DMS53 treated with DMSO at 0.1 percent for 48 hours (cell line): ENCODE results near the gene FOXF1.

Experiments
- DNase-seq: peaks from one replicate; lab custom pipeline; 2025; ENCODE audit not compliant: unreplicated experiment; lab: John Stamatoyannopoulos, UW

Gene FOXF1

DNA sequence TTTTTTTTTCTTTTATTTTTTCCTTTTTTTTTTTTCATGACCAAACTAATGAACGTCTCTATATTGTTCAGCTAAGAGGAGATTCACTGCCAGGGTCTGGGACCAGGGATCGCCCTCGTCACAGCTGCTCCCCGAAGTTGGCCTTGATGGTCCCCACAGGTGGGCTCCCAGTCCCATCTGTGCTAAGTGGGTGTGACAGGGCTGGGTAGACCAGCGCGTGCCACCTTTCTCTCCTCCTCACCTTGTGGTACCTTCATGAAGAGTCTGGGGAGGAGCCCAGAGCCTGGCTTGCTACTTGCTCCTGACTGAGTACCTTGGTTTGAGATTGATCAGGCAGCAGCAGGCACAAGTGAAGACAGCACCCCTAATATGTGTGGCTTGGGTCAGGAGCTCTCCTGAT is 6.5 kb upstream of the FOXF1 start:
- no peak for DNase-seq

DNA sequence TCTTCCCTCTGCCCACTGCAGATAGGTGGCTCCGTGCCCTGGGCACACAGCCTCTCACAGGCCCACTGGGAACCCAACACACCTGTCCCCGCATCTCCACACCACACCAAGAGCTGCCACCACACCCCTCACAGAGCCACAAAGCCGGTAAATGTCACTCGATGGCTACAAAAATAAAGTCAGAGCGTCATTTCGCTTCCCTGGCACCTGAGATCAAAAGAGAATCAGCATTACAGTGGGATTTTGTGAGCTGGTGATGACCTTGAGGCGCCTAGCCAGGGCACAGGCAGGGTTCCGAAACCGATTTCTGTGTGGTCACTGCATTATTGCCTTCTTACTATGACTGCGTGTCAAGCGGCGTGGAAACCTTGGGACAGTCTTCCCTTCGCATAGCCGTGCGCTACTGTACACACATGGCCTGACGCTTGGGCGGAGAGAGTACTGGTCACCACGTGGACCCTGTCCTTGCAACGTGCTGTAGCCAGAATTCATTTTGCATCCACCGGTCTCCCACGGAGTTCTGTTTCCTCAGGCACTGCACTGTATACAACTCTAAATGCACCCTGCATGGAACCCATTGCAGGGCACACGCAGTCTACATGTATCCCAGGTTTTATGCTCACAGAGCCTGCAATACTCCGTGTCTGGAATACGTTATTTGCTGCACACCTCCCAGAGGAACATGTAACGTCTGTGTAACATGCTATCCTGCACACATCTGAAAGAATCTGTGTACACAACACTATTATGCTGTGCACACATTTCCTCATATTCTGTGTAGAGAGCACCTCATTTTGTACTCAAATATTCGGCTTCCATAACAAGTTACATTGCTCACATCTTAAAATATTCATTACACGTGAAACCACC is 5.8 kb upstream of the FOXF1 start:
- DNase-seq, result no peak

DNA sequence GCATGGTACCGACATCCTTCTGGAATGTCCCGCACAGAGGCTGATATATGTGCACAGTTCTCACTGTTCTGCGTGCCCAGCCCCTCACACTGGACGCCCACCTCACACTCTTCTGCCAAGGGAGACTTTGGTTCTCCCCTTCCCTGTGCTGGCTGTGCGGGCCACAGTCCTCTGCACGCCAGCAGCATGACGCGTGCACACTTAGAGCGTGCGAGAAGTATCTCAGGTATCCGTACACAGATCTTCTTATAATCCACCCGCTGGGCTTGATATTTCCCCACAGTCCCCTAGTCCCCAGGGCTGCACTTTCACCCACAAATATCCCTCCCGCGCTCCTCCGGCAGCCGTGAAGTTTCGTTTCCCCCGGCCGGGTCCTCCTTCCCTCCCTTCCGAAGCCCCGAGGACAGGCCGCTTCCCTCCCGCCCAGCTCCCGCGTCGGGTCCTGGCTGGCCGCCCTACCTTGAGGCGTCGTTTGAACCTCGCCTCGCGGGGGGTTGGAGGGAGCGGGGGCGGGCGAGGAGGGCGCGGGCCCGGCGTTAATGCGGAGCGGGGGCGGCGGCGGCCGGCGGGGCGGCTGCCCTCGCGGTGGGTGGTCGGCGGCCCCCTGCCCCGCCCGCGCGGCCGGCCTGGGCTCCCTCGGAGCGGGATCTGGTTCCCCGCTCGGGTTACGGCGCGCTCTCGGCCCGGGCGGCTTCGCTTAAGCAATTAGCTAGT is 5.0 kb upstream of the FOXF1 start:
- no peak for DNase-seq

DNA sequence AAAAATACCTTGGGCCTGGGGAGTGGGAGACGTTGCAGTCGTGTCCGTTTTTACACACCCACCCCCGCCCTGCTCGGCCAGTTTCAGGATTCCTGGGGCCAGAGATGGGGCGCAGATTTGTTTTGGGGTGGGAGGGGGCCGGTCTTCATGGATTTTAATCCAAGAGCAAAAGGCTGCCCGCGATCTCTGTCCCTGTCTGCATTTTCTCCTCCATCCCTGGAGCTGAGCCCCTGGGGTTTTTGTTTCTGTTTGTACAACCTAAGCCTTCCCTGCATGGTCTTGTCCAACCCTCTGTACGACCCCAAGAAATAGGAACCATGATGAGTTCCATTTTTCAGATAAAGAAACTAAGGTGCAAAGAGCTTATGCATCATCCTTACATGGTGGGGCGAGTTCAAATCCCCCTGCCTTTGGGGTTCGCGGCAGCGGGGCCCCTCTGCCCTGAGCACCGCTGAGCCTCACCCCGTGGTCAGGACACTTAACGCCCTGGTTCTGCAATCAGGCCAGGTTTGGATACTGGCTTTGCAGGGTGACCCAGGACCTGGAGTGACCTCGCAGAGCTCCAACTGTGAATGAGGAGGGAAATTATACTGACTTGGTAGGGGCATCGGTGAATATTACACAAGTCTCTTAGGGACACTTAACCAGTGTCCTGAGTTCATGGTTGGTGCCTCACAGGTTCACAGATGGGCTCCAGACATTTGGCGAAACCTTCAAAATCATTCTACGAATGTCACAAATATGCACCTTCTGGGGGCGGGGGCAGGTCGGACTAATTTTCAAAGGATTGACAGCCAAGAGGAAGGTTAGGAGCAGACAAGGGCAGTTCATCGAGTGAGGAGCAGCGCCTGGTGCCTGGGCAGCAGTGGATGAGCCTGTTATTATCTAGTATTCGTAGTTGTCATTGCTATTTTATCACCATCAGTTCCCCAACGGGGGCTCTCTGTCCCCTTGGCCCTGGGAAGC is 4.1 kb upstream of the FOXF1 start:
- DNase-seq, result no peak

DNA sequence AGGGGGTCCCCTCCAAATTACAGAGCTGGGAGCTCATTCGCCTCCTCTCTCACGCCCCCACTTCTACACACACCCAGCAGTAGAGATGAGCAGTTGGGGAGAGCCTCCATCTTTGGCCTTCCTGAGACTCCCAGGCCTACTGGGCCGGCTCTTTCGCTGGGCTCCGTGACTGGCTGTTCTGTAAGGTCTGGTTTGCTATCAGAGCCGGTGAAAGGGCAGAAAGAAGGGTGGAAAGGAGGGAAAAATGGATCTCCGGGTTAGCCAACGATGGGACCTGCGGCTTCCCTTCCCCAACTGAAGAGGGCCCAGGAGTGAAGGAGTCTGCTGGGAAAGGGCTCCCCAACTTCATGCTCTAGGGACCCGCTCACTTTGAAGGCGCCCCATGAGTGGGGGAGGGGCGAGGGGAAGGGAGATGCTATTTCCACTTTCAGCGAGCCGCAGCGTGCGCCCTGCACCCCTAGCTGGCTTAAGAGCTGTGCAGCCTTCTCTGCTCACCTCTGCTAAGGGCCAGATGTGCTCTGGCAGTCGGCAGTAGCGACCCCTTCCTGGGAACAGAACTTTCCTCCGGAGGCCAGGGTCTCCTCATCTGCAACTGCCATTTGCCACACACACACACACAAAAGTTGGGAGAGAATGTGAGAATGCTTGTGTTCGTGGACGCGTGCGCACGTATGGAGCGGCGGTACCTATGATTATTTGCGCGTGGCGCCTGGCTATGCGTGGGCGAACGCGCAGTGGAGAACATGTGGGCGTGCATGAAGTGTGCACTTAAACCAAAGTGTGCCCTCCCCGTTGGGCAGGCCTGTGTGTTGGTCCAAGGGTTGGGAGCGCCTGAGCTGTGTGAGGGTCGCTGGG is 2.9 kb upstream of the FOXF1 start:
- no peak for DNase-seq

DNA sequence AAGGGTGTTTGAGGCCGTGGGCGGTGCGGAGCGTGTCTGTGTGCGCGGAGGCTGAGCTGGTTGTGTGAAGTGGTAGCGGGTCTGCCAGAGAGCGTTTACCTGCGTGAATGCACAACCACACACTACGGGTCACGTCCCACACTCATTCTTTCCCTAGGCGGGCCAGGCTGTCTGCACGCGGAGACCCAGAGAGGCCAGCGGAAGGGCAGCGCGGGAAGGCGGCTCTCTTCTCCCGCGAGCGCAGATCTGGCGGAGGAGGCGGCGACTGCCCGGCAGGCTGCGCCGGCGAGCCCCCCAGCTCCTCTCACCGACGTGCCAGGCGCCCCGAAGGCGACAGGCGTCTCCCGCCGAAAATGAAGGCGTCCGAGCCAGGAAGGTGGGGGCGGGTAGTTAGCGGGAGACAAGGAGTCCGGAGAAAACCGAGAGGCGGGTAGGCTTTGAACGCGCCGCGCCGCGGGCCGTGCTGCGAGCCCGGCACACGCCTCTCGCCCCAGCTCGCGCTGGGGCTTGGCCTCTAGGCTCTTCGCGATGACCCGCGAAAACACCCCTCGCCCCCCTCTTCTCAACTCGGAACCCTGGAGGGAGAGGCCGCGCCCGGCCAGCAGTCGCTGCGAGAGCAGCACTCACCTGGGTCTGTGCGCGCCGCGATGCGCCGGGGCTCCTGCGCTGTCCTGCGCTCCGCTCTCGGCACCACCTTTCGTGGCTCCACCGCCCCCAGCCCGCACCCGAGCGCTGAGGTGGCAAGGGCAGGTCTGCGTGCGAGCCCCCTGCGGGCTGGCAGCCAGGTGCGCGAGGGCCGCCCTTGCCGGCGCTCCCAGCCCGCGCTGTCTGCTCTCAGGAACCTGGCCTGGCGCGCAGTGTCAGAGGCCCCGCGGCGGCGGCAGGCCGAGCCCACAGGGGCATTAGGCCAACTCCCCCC is 2.0 kb upstream of the FOXF1 start:
- DNase-seq, result no peak

DNA sequence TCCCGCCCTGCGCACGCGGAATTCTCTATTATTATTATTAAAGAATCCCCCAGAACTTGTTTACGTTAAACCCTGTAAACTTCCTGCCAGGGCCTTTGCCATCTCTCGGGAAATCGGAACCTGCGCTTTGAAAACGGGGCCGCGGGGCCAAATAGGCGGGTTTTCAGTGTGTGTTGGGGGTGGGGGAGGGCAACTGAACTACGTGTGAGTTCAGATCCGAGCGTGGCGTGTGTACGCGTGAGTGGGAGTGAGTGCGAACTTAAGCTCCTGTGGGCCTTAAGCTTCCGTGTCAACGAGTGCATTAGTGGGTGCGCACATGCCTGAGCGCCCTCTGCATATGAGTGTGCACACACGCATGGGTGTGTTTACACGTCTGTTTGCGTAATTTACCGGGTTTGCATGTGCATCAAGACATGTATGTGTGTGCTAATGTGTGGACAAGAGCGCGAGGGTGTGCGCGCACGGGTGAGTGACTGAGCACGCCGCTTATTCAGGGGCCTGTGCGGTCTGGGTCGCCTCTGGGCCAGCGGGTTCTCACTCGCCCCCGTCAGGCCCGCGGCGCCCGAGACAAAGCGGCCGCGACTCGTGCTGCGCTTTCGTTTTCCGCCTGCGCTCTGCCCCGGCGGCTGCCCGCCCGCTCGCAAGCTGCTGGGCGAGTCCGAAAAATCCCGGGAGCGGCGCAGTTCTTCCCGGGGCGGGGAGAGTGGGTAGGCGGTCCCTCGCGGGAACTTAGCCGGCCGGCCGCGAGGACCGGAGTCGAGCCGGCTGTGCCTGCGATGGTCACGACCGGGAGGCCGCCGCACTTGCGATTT is 1.2 kb upstream of the FOXF1 start:
- DNase-seq, result no peak

DNA sequence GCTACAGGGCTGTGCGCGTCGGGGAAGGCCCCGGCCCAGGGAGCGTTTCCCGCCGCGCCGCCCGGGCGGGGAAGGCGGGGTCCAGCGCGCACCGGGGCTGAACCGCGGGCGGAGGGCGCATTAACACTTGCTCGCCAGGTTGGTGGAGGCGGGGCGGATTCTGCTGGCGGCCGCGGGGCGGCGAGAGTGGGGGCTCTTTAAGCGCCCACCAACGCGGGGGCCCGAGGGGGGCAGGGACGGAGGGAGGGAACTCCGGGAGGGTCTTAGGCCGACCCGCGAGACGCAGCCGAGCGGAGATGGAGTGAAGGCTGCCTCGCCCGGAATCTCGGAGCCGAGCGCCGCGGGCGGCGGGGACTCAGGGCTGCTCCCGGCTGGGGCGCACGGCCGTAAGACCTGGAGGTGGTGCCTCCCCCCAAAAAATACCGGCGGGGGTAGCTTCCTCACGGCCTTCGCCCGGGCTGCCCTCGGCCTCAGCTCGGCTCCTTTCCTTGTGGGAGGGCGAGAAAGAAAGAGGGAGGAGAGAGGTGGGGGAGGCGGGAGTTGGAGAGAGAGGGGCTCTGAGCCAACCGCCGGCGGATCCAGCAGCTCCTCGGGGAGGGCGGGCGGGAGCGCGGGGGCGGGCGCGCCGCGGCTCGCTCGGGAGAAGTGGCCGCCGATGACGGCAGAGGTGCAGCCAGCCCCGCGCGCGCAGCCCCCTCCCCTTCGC is 415 bp upstream of the FOXF1 start:
- no peak for DNase-seq

DNA sequence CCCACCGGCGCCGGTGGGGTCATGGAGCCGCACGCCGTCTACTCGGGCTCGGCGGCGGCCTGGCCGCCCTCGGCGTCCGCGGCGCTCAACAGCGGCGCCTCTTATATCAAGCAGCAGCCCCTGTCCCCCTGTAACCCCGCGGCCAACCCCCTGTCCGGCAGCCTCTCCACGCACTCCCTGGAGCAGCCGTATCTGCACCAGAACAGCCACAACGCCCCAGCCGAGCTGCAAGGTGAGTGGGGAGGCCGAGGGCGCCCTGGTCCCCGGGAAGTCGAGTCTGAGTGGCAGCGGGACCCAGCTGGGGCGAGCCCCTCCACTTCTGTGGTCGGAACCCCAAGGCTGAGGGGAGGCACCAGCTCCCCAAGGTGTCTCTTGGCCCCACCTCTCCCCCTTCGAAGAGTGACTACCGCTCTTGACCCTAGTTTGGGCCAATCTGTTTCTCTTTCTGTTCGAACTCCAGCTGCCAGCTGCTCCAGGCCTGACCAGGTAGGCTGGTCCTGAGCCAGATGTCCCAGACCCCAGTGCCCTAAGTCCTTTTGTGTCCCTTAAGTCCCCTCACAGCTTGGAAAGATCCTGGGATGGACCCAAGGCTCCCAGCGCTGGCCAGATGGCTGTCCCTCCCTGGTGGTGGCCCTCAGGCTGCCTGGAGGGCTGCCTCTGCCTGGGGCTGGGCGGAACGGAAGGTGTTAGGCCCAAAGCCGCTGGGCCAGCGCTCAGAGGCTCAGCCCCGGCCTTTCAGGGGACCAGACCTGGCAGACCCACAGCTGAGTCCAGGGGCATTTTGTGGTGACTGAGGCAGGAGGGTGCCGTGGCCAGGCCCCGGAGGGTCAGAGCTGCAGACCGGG is 1.2 kb downstream of the FOXF1 start:
- no peak for DNase-seq

DNA sequence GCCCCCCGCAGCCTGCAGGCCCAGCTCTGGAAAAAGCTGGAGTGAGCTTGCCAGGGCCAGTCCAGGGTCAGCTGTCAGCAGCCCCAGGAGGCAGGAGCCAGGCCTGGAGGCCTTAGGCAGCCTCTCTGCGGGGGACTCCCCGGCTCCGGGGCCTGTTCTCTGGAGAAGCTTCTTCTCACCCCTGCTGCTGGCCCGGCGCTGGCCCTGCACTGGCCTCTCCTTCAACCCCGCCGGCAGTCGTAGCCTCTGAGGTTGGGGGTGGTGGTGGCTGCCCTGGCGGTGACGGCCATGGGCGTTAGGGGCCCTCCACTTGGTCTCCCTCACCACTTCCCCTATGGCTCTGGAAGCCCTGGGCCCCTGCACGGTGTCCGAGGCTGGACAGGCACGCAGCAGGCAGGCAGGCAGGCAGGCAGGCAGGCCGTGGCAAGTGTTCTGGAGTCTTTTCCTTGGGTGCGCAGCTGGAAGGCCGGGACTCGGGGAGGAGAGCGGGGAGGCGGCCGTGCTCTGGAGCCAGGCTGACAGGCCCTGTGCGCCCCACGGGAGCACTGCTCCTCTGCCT is 2.1 kb downstream of the FOXF1 start:
- DNase-seq, result no peak

DNA sequence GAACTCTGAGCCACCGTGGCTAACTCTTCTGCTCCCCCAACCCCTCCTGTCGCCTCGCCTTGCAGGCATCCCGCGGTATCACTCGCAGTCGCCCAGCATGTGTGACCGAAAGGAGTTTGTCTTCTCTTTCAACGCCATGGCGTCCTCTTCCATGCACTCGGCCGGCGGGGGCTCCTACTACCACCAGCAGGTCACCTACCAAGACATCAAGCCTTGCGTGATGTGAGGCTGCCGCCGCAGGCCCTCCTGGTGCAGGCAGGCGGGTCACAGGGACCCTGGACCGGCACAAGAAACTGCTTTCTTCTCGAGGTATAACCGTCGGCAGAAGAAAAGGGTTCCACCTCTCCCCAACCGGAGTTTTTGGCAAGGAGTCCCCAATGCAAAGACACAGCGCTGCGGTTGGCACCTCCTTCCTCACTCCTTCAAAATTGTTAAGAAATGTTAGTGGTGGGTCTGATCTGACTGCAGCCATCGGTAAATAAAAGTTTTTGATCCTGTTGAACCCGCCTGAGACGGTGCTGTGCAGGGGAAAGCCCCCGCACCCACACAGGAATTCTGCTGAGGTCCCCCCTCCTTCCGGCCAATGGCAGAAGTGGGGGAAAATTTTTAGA is 2.6 kb downstream of the FOXF1 start:
- DNase-seq, result no peak

DNA sequence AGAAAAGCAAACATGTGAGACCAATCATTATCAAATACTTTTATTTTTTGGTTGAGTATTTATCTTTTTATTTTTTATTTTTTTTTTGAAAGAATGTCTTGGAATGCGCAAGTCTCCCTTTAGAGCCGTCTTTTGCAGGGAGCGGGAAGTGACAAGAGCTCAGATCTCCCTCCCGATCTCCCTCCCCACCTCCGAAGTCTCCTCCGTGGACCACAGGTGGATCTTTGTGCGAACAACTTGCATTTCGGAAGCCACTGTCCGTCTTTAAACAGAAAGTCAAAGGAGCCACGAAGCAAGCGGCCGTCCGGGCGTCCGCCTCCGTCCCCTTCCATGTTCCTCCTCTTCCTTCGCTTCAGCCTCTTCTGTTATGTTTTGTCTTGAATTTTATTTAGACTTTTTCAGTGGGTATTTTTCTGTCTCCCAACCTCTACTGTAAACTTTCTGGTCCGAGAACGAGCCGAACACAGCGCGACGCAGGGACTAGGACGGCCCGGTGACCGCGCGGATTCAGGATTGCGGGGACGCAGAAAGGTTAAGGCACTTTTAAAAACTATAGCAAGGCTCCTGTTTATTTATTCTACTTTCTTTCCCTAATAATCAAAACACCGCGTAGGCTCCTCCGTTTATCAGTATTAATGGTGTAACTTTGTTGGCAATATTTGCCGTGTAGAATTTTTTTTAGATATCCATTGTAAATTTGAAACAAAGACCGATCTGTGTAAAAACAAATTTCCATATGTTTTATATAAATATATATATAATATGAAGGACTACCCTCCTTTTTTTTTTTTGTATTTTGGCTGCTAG is 3.3 kb downstream of the FOXF1 start:
- DNase-seq, result no peak

DNA sequence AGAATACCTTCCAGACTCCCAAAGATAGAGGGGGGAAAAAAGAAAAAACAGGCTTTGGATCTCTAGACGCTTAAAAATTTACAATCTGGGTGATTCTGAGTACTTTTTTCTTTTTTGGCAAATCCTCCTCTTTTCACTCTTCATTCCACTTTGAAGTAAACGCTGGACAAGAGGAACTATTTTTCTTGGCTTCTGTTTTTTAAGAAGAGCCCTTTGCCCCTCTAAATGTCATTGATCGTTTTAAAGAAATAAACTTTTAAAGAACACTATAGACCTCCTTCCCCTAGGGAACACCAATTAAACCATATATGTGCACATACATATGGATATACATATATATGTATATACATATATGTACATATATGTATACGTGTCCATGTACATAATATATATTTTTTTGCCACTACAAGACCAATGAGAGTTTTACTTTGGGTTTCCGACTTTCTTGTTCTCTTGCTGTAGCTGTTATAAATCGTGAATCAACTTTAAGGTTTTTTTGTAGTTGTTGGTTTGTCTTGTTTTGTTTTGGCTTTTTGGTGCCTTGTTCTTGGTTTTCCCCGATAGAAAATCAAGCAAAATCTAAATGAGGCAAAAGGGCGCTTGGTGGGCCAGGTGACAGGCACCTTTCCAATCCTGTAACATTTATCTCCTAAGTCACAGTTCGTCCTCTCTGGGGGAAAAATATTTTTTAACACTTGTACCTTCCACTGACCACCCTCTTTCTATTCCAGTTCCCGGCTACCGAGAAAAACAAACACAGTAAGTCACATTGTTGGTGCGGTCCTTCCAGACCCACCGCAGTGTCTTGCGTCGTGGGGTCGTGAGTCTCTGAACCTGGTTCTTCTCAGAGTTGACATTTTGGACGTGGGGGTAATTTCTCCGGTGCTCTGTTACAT is 4.4 kb downstream of the FOXF1 start:
- DNase-seq, result no peak

DNA sequence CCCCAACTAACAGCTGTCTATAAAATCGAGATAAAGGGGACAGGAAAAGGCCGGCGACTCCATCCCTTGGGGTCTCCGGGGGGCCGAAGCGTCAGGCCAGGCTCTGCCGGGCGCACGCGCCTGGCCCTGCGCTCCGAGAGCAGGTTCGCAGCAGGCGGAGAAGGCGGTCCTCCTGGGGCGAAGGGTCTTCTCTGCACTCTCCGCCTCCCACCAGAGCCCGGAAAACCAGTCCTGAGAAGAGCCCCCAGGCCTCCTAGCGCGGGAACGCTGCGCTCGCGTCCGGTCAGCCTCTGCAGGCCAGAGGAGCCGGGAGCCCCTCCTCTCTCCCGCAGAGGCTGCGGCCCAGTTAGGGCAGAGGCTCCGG is 5.1 kb downstream of the FOXF1 start:
- no peak for DNase-seq
